Astrocyte of the hippocampus (primary cell): ENCODE data around the gene RNF112.
"Not testable (repeated sequence)": the region's sequence is repeated elsewhere in the genome, so short reads cannot be mapped to it uniquely, and the experiment has no call there.

ENCODE experiments used
- DNase-seq: peaks from one replicate; pipeline ENCODE4 v3.0.0; 2011; ENCODE audit warnings: low read depth, low spot score

RNF112 gene

GRCh38 chr17:19448341-19449268 is 37.6 kb downstream of the RNF112 start:
- DNase-seq, result peak; percentile 96

- DNase-seq, result no peak
Observed at GRCh38 chr17:19449656-19450055, 38.6 kb downstream of the RNF112 start.

GRCh38 chr17:19453296-19453695 is 42.3 kb downstream of the RNF112 start:
- no peak for DNase-seq

GRCh38 chr17:19454074-19454473 is 43.0 kb downstream of the RNF112 start:
- DNase-seq, result no peak

- DNase-seq, result no peak
Observed at GRCh38 chr17:19456016-19456927, 45.2 kb downstream of the RNF112 start.

GRCh38 chr17:19457046-19457445 is 46.0 kb downstream of the RNF112 start:
- no peak for DNase-seq

GRCh38 chr17:19457830-19458271 is 46.8 kb downstream of the RNF112 start:
- DNase-seq, result no peak

- not testable (repeated sequence) for DNase-seq
Observed at GRCh38 chr17:19458481-19458880, 47.4 kb downstream of the RNF112 start.

GRCh38 chr17:19459018-19459655 is 48.1 kb downstream of the RNF112 start:
- DNase-seq, result not testable (repeated sequence)

GRCh38 chr17:19460700-19461099 is 49.7 kb downstream of the RNF112 start:
- DNase-seq, result no peak

- DNase-seq, result no peak
Observed at GRCh38 chr17:19461116-19461515, 50.1 kb downstream of the RNF112 start.

GRCh38 chr17:19461681-19462080 is 50.6 kb downstream of the RNF112 start:
- DNase-seq, result no peak

GRCh38 chr17:19462456-19463035 is 51.5 kb downstream of the RNF112 start:
- not testable (repeated sequence) for DNase-seq

- DNase-seq, result peak; percentile 75
Observed at GRCh38 chr17:19464031-19465026, 53.3 kb downstream of the RNF112 start.
